Lung (tissue), 12 donors: ENCODE data around the gene DENND1B. TPM values are rescaled to one million over a fixed set of nuclear protein-coding genes. Genes with fewer than 3 reads are reported as not detected.

Source experiments
- ATAC-seq: fragments of 200-7000 bp; cut with Tn5 transposase; one replicate; pipeline ENCODE4 v1.9.1; 2020; ENCODE audit warnings: moderate number of reproducible peaks; ENCODE audit not compliant: insufficient read depth, low FRiP score
- DNase-seq, 3 donors: peaks; one replicate each; pipeline ENCODE4 v3.0.0-alpha.2; 2013 to 2017
- H3K27ac ChIP-seq, 2 donors: one replicate each; pipeline ENCODE4 v1.5.1; 2013; ENCODE audit warnings: mild to moderate bottlenecking in 2 of 2, moderate library complexity in 2 of 2, control low read depth in 1 of 2, inconsistent platforms in 1 of 2, low read depth in 1 of 2, low read length in 1 of 2
- H3K27me3 ChIP-seq, 3 donors: one replicate each; pipeline ENCODE4 v1.5.1; 2013; ENCODE audit warnings: low read length in 2 of 3; ENCODE audit not compliant: control insufficient read depth in 3 of 3, insufficient read depth in 3 of 3
- H3K36me3 ChIP-seq, 4 donors: one replicate each; pipeline ENCODE4 v1.5.1; 2013; ENCODE audit warnings: low read length in 4 of 4, mild to moderate bottlenecking in 1 of 4, moderate library complexity in 1 of 4; ENCODE audit not compliant: control insufficient read depth in 4 of 4, insufficient read depth in 4 of 4
- H3K4me1 ChIP-seq, 5 donors: one replicate each; pipeline ENCODE4 v1.5.1; 2013; ENCODE audit warnings: low read length in 5 of 5, mild to moderate bottlenecking in 2 of 5, moderate library complexity in 1 of 5; ENCODE audit not compliant: control insufficient read depth in 5 of 5, insufficient read depth in 5 of 5
- H3K4me3 ChIP-seq: one replicate; pipeline ENCODE4 v1.5.1; 2013; ENCODE audit warnings: mild to moderate bottlenecking, control low read depth, moderate library complexity
- H3K9ac ChIP-seq, 2 donors: one replicate each; pipeline ENCODE4 v1.5.1; 2013; ENCODE audit warnings: low read length in 2 of 2, control low read depth in 1 of 2; ENCODE audit not compliant: insufficient read depth in 1 of 2
- H3K9me3 ChIP-seq, 4 donors: one replicate each; pipeline ENCODE4 v1.5.1; 2013; ENCODE audit warnings: low read length in 3 of 4, mild to moderate bottlenecking in 1 of 4, moderate library complexity in 1 of 4; ENCODE audit not compliant: control insufficient read depth in 4 of 4, insufficient read depth in 3 of 4
- CTCF ChIP-seq: IDR thresholded peaks from 2 replicates; pipeline ENCODE4 v1.5.1; 2012; ENCODE audit warnings: mild to moderate bottlenecking; ENCODE audit errors: control extremely low read depth, extremely low read depth
- WGBS, 2 donors: extraction: QIAGEN DNeasy Blood & Tissue Kit; methylation state at CpG; one replicate each; pipeline ENCODE4 v1.1.7; 2013; 5-methylcytosine and 5-hydroxymethylcytosine counted together
- polyA plus RNA-seq, 2 donors: library from polyadenylated mRNA; stranded (reverse); fragments of 200-250 nt; gene quantifications; one replicate each; pipeline ENCODE4 v1.2.1, GENCODE V29; 2013
- total RNA-seq, 2 donors: library from RNA; depleted of rRNA in 1 of 2; stranded (reverse); fragments of >200 nt in 1 of 2; gene quantifications; one replicate each; pipeline ENCODE4 v1.2.1, GENCODE V29; 2014 to 2021
- donor health status: control.
- donor health status: control.
- donor health status: Bipolar disorder and iron deficiency.
- donor health status: healthy.
- donor health status: DM: yes; HTN: yes; CAD: no.

The DENND1B gene
- total and polyA plus RNA-seq, 4 donors: 2.7 to 41.0 (median 10.1) TPM

GRCh38 chr1:197618061-197618460, 157.2 kb downstream of the DENND1B start:
- DNase-seq: peak in 1 of 3 donors; percentile 44
- no peak for ATAC-seq
- Histone ChIP-seq H3K4me3 (no peak overlapping the region), H3K27ac (no peak overlapping the region), H3K9ac (no peak overlapping the region), H3K9me3 (no peaks in the 10 kb centered on the region), H3K36me3 (peaks cover 0 to 5% (median under 1%) of the 10 kb centered on the region in 4 donors), H3K27me3 (no peaks in the 10 kb centered on the region), H3K4me1 (peaks cover 0 to 4% (median 2%) of the 10 kb centered on the region in 5 donors)
- TF ChIP-seq CTCF: no peak
- WGBS, 2 donors: 77 to 93% methylated on average over 3 of the region's 3 CpGs

- WGBS, 2 donors: 89 to 92% methylated on average over 2 of the region's 2 CpGs
- no peak overlapping the region for H3K9ac ChIP-seq
- no peaks in the 10 kb centered on the region for H3K27me3 ChIP-seq
- H3K36me3 ChIP-seq: peaks cover 0 to 5% (median 0%) of the 10 kb centered on the region in 4 donors
- H3K4me1 ChIP-seq: peaks cover 0 to 4% (median 2%) of the 10 kb centered on the region in 5 donors
- TF ChIP-seq CTCF: no peak
- ATAC-seq: no peak
- H3K9me3 ChIP-seq: peaks cover 0 to 1% (median 0%) of the 10 kb centered on the region in 4 donors
- H3K4me3 ChIP-seq: no peak overlapping the region
- no peak for DNase-seq
- H3K27ac ChIP-seq: no peak overlapping the region
Observed at GRCh38 chr1:197615693-197616011, 159.6 kb downstream of the DENND1B start.

GRCh38 chr1:197614916-197615692, 160.2 kb downstream of the DENND1B start:
- Histone ChIP-seq H3K36me3 (peaks cover 0 to 5% (median 0%) of the 10 kb centered on the region in 4 donors), H3K9me3 (peaks cover 0 to 1% (median 0%) of the 10 kb centered on the region in 4 donors), H3K27ac (no peak overlapping the region), H3K4me3 (no peak overlapping the region), H3K27me3 (no peaks in the 10 kb centered on the region), H3K4me1 (peaks cover 0 to 4% (median 2%) of the 10 kb centered on the region in 5 donors), H3K9ac (no peak overlapping the region)
- peak; percentile 32 for TF ChIP-seq CTCF
- ATAC-seq: peak; percentile 77
- peak; percentile 12 to 48 (median 36) for DNase-seq
- 60 to 61% methylated on average over 3 of the region's 3 CpGs for WGBS, 2 donors
